WTC11 (cell line): ENCODE data around the gene ABLIM2.

ENCODE experiments used
- PRRX2 ChIP-seq: fragments of 250-450 bp; sonication (Bioruptor Pico); IDR thresholded peaks from 2 replicates; pipeline ENCODE4 v1.8.0; 2021; ENCODE audit warnings: mild to moderate bottlenecking
- SP1 ChIP-seq: sonication (generic); formaldehyde crosslinking; conservative IDR thresholded peaks from 2 replicates; pipeline ENCODE4 v1.8.1; 2022; ENCODE audit warnings: missing genetic modification reagents
- TCF7 ChIP-seq: sonication (generic); formaldehyde crosslinking; IDR thresholded peaks from 2 replicates; pipeline ENCODE4 v1.8.0; 2022; ENCODE audit warnings: mild to moderate bottlenecking, low read depth, missing genetic modification reagents, moderate library complexity
- ZNF138 ChIP-seq: sonication (generic); formaldehyde crosslinking; conservative IDR thresholded peaks from 2 replicates; pipeline ENCODE4 v1.8.1; 2022; ENCODE audit warnings: mild to moderate bottlenecking, moderate library complexity, missing genetic modification reagents
- TF ChIP-seq, protein P1 (sequence below): fragments of 200-600 bp; IDR thresholded peaks from 2 replicates; pipeline ENCODE4 v1.8.0; 2022; ENCODE audit warnings: antibody characterized with exemption
- TF ChIP-seq, protein P2 (sequence below): sonication (generic); formaldehyde crosslinking; IDR thresholded peaks from 2 replicates; pipeline ENCODE4 v1.8.0; 2022; ENCODE audit warnings: mild to moderate bottlenecking, missing genetic modification reagents

DNA sequence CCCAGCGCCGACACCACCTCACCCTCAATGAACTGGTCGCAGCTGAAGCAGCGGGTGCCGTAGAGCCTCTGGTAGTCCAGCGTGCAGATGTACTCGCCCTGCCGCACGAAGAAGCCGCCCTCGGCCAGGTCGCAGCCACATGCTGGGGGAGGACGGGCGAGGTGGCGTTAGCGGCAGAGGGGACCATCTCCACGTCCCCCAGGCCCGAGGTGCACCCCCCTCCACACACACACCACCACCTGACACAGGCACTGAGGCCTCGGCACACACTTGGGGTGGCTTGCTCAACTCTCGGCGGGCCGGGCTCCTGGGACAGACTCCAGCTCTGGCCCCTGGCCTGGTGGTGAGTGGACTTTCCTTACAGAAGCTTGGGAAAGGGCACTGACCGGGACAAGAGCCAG, 61.5 kb downstream of the ABLIM2 start:
- TF ChIP-seq TCF7 (no peak), SP1 (no peak), ZNF138 (CRISPR knock-in tag) (no peak), PRRX2 (no peak)
- TF ChIP-seq, protein P1, sequence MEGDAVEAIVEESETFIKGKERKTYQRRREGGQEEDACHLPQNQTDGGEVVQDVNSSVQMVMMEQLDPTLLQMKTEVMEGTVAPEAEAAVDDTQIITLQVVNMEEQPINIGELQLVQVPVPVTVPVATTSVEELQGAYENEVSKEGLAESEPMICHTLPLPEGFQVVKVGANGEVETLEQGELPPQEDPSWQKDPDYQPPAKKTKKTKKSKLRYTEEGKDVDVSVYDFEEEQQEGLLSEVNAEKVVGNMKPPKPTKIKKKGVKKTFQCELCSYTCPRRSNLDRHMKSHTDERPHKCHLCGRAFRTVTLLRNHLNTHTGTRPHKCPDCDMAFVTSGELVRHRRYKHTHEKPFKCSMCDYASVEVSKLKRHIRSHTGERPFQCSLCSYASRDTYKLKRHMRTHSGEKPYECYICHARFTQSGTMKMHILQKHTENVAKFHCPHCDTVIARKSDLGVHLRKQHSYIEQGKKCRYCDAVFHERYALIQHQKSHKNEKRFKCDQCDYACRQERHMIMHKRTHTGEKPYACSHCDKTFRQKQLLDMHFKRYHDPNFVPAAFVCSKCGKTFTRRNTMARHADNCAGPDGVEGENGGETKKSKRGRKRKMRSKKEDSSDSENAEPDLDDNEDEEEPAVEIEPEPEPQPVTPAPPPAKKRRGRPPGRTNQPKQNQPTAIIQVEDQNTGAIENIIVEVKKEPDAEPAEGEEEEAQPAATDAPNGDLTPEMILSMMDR, result no peak
- TF ChIP-seq, protein P2, sequence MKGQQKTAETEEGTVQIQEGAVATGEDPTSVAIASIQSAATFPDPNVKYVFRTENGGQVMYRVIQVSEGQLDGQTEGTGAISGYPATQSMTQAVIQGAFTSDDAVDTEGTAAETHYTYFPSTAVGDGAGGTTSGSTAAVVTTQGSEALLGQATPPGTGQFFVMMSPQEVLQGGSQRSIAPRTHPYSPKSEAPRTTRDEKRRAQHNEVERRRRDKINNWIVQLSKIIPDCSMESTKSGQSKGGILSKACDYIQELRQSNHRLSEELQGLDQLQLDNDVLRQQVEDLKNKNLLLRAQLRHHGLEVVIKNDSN (CRISPR knock-in tag), result no peak
